ENCODE measurements around the gene PABPC1L. TPM values are rescaled to one million over a fixed set of nuclear protein-coding genes. Genes with fewer than 3 reads are reported as not detected.

The PABPC1L gene
- total RNA-seq, 2 donors from 2014 or later = 11.5 to 36.3 TPM

DNA sequence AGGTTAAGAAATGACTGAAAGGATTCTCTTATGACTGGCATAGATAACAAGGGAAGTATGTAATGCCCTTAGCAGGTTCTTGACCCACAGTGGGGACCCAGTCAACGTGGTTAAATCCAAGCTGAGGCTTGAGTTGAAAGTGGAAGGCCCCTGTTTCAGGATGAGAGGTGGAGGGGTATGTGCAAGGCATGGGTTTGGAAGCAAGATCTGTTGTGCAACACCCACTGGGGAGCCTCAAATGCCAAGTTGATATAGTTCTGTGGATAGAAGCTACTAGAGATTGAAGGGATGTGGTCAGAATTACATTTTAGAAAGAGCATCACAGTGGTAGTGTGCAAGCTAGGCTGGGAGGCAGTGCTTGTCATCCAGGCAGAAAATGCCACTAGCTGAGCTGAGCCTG lies 5.1 kb downstream of the PABPC1L start:
- Histone ChIP-seq H3K4me1 (peaks cover 3% of the 10 kb centered on the region), H3K36me3 (no peaks in the 10 kb centered on the region), H3K4me3 (no peak overlapping the region), H3K27me3 (no peaks in the 10 kb centered on the region), H3K9ac (ENCODE audit: low read depth in 2 of 2, low read length in 2 of 2) (no peak overlapping the region), H3K27ac (no peak overlapping the region), H3K9me3 (no peaks in the 10 kb centered on the region)
- intact Hi-C loops (cut with DNase I) = no loop called here
- TF ChIP-seq, protein P1, sequence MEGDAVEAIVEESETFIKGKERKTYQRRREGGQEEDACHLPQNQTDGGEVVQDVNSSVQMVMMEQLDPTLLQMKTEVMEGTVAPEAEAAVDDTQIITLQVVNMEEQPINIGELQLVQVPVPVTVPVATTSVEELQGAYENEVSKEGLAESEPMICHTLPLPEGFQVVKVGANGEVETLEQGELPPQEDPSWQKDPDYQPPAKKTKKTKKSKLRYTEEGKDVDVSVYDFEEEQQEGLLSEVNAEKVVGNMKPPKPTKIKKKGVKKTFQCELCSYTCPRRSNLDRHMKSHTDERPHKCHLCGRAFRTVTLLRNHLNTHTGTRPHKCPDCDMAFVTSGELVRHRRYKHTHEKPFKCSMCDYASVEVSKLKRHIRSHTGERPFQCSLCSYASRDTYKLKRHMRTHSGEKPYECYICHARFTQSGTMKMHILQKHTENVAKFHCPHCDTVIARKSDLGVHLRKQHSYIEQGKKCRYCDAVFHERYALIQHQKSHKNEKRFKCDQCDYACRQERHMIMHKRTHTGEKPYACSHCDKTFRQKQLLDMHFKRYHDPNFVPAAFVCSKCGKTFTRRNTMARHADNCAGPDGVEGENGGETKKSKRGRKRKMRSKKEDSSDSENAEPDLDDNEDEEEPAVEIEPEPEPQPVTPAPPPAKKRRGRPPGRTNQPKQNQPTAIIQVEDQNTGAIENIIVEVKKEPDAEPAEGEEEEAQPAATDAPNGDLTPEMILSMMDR (IDR thresholded peaks at IDR 0.05) = no peak
- no peak for DNase-seq

DNA sequence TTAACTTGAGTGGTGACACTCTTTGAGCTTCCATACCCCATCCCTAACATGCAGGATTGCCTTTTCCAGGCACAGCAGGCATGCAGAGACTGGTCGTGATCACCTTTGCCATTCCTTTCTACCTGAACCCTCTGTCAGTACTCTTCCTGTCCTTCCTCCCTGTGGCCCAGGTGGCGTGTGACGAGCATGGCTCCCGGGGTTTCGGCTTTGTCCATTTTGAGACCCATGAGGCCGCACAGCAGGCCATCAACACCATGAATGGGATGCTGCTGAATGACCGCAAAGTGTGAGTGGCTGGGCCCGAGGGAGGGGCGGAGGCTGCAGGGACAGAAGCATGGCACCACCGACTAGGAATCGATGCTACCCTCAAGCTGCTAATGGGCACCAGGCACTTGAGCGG lies 6.7 kb downstream of the PABPC1L start:
- TF ChIP-seq, protein P1 (IDR thresholded peaks at IDR 0.05) = no peak
- no peaks in the 10 kb centered on the region for H3K36me3 ChIP-seq
- no peaks in the 10 kb centered on the region for H3K4me1 ChIP-seq
- H3K9ac ChIP-seq (ENCODE audit: low read depth in 2 of 2, low read length in 2 of 2) = no peak overlapping the region
- no peak overlapping the region for H3K4me3 ChIP-seq
- H3K27me3 ChIP-seq = no peaks in the 10 kb centered on the region
- no peak for DNase-seq
- no peaks in the 10 kb centered on the region for H3K9me3 ChIP-seq
- intact Hi-C loops (cut with DNase I) = no loop called here
- H3K27ac ChIP-seq = no peak overlapping the region

DNA sequence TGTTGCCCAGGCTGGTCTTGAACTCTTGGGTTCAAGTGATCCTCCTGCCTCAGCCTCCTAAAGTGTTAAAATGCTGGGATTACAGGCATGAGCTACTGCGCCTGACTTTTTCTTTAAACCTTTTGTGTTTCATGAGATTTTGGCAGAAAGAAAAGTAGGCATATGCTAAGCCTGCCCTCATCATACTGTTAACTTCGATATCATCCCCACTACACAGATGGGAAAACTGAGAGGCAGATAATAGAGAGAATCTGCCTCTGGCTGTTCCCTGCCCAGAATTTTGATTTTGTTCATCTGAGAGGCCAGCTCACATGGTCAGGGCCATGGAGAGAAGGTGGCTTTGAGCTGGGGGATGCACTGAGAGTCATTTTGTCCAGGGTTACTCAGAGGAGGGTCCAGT lies 7.5 kb downstream of the PABPC1L start:
- H3K9me3 ChIP-seq = no peaks in the 10 kb centered on the region
- no peak overlapping the region for H3K9ac ChIP-seq (ENCODE audit: low read depth in 2 of 2, low read length in 2 of 2)
- TF ChIP-seq, protein P1 (IDR thresholded peaks at IDR 0.05) = no peak
- H3K27ac ChIP-seq = no peak overlapping the region
- H3K4me1 ChIP-seq = no peaks in the 10 kb centered on the region
- H3K36me3 ChIP-seq = no peaks in the 10 kb centered on the region
- no peak for DNase-seq
- no peaks in the 10 kb centered on the region for H3K27me3 ChIP-seq
- intact Hi-C loops (cut with DNase I) = no loop called here
- no peak overlapping the region for H3K4me3 ChIP-seq

DNA sequence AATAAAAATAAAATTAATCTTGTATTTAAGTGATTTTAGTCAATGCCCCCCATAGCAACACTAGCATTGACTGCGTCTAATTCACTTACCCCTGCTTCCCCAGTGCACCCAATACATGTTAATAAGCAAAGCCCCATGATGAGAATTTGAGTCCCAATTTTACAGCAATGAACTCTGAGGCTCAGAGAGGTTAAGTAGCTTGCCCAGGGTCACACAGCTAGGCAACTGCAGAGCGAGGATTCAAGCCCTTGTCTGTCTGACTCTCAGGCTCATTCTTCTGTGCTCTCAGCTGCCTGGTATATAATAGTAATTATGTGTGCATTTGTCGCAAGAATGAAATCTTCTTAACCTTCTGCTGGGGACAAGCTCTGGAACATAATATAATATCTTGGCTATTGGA lies 8.5 kb downstream of the PABPC1L start:
- H3K9ac ChIP-seq (ENCODE audit: low read depth in 2 of 2, low read length in 2 of 2) = no peak overlapping the region
- no peak overlapping the region for H3K27ac ChIP-seq
- no peaks in the 10 kb centered on the region for H3K9me3 ChIP-seq
- H3K27me3 ChIP-seq = no peaks in the 10 kb centered on the region
- TF ChIP-seq, protein P1 (IDR thresholded peaks at IDR 0.05) = no peak
- H3K36me3 ChIP-seq = no peaks in the 10 kb centered on the region
- DNase-seq = no peak
- intact Hi-C loops (cut with DNase I) = no loop called here
- H3K4me1 ChIP-seq = no peaks in the 10 kb centered on the region
- H3K4me3 ChIP-seq = no peak overlapping the region

DNA sequence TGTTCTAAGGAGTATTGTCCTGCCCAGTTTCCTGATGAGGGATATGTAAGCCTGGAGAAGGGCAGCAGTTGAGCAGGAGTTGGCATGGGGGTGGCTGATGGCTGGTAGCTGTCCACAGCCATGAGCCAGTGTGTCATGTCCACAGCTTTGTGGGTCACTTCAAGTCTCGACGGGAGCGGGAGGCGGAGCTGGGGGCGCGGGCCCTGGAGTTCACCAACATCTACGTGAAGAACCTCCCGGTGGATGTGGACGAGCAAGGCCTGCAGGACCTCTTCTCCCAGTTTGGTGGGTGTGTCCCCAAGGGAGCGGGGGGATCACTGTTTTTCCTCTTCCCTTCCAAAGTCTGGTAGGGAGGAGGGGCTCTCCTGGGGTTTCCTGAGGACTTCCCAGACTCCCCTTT lies 8.9 kb downstream of the PABPC1L start:
- TF ChIP-seq, protein P1 (IDR thresholded peaks at IDR 0.05) = no peak
- intact Hi-C loops (cut with DNase I) = no loop called here
- no peaks in the 10 kb centered on the region for H3K9me3 ChIP-seq
- no peaks in the 10 kb centered on the region for H3K4me1 ChIP-seq
- H3K4me3 ChIP-seq = no peak overlapping the region
- H3K36me3 ChIP-seq = no peaks in the 10 kb centered on the region
- no peak for DNase-seq
- H3K27ac ChIP-seq = no peak overlapping the region
- no peaks in the 10 kb centered on the region for H3K27me3 ChIP-seq
- no peak overlapping the region for H3K9ac ChIP-seq (ENCODE audit: low read depth in 2 of 2, low read length in 2 of 2)

DNA sequence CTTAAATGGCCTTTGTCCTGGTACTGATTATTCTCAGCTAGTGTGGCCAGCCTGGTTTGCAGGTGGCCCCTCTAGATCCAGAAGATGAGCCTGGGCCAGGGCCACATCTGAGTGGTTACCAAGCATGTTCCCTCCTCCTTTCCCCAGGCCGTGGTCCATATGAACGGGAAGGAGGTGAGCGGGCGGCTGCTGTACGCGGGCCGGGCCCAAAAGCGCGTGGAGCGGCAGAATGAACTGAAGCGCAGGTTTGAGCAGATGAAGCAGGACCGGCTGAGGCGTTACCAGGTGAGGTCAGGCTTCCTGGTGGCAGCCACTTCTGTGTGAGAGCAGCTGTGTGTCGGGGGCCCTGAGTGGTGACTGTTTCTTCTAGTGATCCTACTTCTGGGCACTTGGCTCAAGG lies 11.6 kb downstream of the PABPC1L start:
- no peaks in the 10 kb centered on the region for H3K9me3 ChIP-seq
- H3K27ac ChIP-seq = no peak overlapping the region
- intact Hi-C loops (cut with DNase I) = no loop called here
- DNase-seq = no peak
- H3K4me3 ChIP-seq = no peak overlapping the region
- no peaks in the 10 kb centered on the region for H3K36me3 ChIP-seq
- H3K9ac ChIP-seq (ENCODE audit: low read depth in 2 of 2, low read length in 2 of 2) = no peak overlapping the region
- H3K4me1 ChIP-seq = no peaks in the 10 kb centered on the region
- TF ChIP-seq, protein P1 (IDR thresholded peaks at IDR 0.05) = no peak
- no peaks in the 10 kb centered on the region for H3K27me3 ChIP-seq

Measured in colonic mucosa (tissue), 4 donors.